Endothelial cell of umbilical vein (primary cell): Measurements from ENCODE around the gene RNF217. TPM values are rescaled to one million over a fixed set of nuclear protein-coding genes. Genes with fewer than 3 reads are reported as not detected.

Experiments used
- BruUV-seq: library from RNA; stranded (reverse); fragments of 400-500 nt; replicated peaks from 2 replicates; lab custom pipeline; 2021; lab: Mats Ljungman, UMichigan
- CTCF ChIA-PET: fragments of 300-600, 350-600 bp; sonication (Branson Sonifier 250); formaldehyde crosslinking; loops from one replicate; lab custom pipeline; 2021; ENCODE audit warnings: antibody characterized with exemption, inconsistent platforms; lab: Charles Lee
- POLR2A ChIA-PET: fragments of 300-600, 350-600 bp; sonication (Branson Sonifier 250); formaldehyde crosslinking; loops from one replicate; lab custom pipeline; 2021; ENCODE audit warnings: antibody characterized with exemption, inconsistent platforms; lab: Charles Lee
- DNase-seq: peaks from one replicate; pipeline ENCODE4 v3.0.0-alpha.2; 2011; ENCODE audit warnings: low read depth, low spot score
- FAIRE-seq: peaks from 2 replicates; lab custom pipeline; 2011; peaks lifted over from hg19 to GRCh38; lab: Jason Lieb, UNC
- H2AFZ ChIP-seq: 2 replicates; pipeline ENCODE4 v1.6.0; 2012; ENCODE audit warnings: low read depth, low read length, control low read depth, inconsistent platforms
- H3K27ac ChIP-seq: 2 replicates; pipeline ENCODE4 v1.5.1; 2011; ENCODE audit warnings: low read depth, mild to moderate bottlenecking, control low read depth, low read length, moderate library complexity; ENCODE audit not compliant: insufficient read depth
- H3K27me3 ChIP-seq, 2 experiments: 2 replicates each; pipeline versions ENCODE4 v1.6.0 to v1.6.1; 2011; ENCODE audit warnings: low read length in 2 of 2, mixed read lengths in 1 of 2; ENCODE audit not compliant: control insufficient read depth in 2 of 2, insufficient read depth in 2 of 2
- H3K36me3 ChIP-seq, 2 experiments: 2 replicates in 1 of 2; 3 replicates in 1 of 2; pipeline ENCODE4 v1.5.1; 2011; ENCODE audit warnings: low read length in 2 of 2, mild to moderate bottlenecking in 1 of 2, moderate library complexity in 1 of 2; ENCODE audit not compliant: control insufficient read depth in 2 of 2, insufficient read depth in 2 of 2; ENCODE audit errors: extremely low read depth in 1 of 2
- H3K4me1 ChIP-seq: 3 replicates; pipeline ENCODE4 v1.5.1; 2011; ENCODE audit warnings: mild to moderate bottlenecking, low read length; ENCODE audit not compliant: control insufficient read depth, insufficient read depth; ENCODE audit errors: extremely low read depth
- H3K4me2 ChIP-seq: 2 replicates; pipeline ENCODE4 v1.6.1; 2011; ENCODE audit warnings: low read length, control low read depth, mixed read lengths; ENCODE audit not compliant: insufficient read depth
- H3K4me3 ChIP-seq, 3 experiments: fragments of 200-600 bp in 1 of 3; sonication (generic), shearing (Covaris generic) in 1 of 3; replicated peaks in 1 of 3; 2 replicates each; pipeline ENCODE4 v1.5.1; 2011 to 2016; ENCODE audit warnings: control low read depth in 3 of 3, low read length in 3 of 3, mild to moderate bottlenecking in 2 of 3, inconsistent platforms in 1 of 3, low read depth in 1 of 3, moderate library complexity in 1 of 3; ENCODE audit not compliant: insufficient read depth in 1 of 3
- H3K79me2 ChIP-seq: 2 replicates; pipeline ENCODE4 v1.6.0; 2012; ENCODE audit warnings: low read length, inconsistent platforms; ENCODE audit not compliant: control insufficient read depth, insufficient read depth
- H3K9ac ChIP-seq: replicated peaks from 2 replicates; pipeline ENCODE3; 2011; ENCODE audit warnings: low read length, control low read depth; ENCODE audit not compliant: insufficient read depth; ENCODE audit errors: extremely low read depth
- H3K9me1 ChIP-seq: replicated peaks from 3 replicates; pipeline ENCODE4 v1.6.0; 2011; ENCODE audit warnings: mild to moderate bottlenecking, low read length; ENCODE audit not compliant: control insufficient read depth, insufficient read depth; ENCODE audit errors: extremely low read depth
- H3K9me3 ChIP-seq: replicated peaks from 2 replicates; pipeline ENCODE4 v1.5.1; 2012; ENCODE audit warnings: low read length, inconsistent platforms; ENCODE audit not compliant: control insufficient read depth, insufficient read depth
- H4K20me1 ChIP-seq: replicated peaks from 2 replicates; pipeline ENCODE3; 2011; ENCODE audit warnings: mild to moderate bottlenecking, low read length; ENCODE audit not compliant: control insufficient read depth, insufficient read depth; ENCODE audit errors: extremely low read depth
- CTCF ChIP-seq, 2 donors: IDR thresholded peaks; 1 replicate in 1 of 2; 2 replicates in 1 of 2; pipeline ENCODE4 v1.5.1; 2011; ENCODE audit warnings: low read length in 2 of 2, mild to moderate bottlenecking in 2 of 2, moderate library complexity in 2 of 2, control low read depth in 1 of 2, inconsistent platforms in 1 of 2, low read depth in 1 of 2; ENCODE audit not compliant: insufficient read depth in 1 of 2; ENCODE audit errors: extremely low read depth in 1 of 2
- EZH2 ChIP-seq: IDR thresholded peaks from 2 replicates; pipeline ENCODE4 v1.6.1; 2012; ENCODE audit warnings: borderline replicate concordance, low read depth, mild to moderate bottlenecking, moderate library complexity, low read length, inconsistent platforms; ENCODE audit not compliant: severe bottlenecking
- FOS ChIP-seq: IDR thresholded peaks from 2 replicates; pipeline ENCODE4 v1.6.1; 2011; ENCODE audit warnings: mild to moderate bottlenecking, low read length, moderate library complexity, borderline replicate concordance; ENCODE audit not compliant: insufficient read depth
- GATA2 ChIP-seq: IDR thresholded peaks from 2 replicates; pipeline ENCODE4 v1.7.0; 2011; ENCODE audit warnings: low read depth, mild to moderate bottlenecking, moderate library complexity, mixed read lengths, low read length; ENCODE audit not compliant: insufficient read length, insufficient read depth
- JUN ChIP-seq: IDR thresholded peaks from 2 replicates; pipeline ENCODE4 v1.6.1; 2011; ENCODE audit warnings: borderline replicate concordance, low read depth; ENCODE audit not compliant: insufficient read length, insufficient read depth
- MYC ChIP-seq: IDR thresholded peaks from one replicate; pipeline ENCODE4 v1.6.1; 2011; ENCODE audit warnings: mild to moderate bottlenecking, low read depth, low read length
- POLR2A ChIP-seq: IDR thresholded peaks from 2 replicates; pipeline ENCODE4 v1.6.1; 2012; ENCODE audit warnings: low read depth, mild to moderate bottlenecking, control low read depth, low read length
- POLR2AphosphoS5 ChIP-seq: IDR thresholded peaks from 2 replicates; pipeline ENCODE4 v1.6.1; 2012; ENCODE audit warnings: low read depth, mild to moderate bottlenecking, control low read depth, low read length, moderate library complexity; ENCODE audit not compliant: insufficient read depth
- dilution Hi-C: fragments of 300-500 bp; cut with MboI; formaldehyde crosslinking; loops from one replicate; pipeline ENCODE4 v1.15.0; 2019; ENCODE audit warnings: low sequenced_read_pairs; ENCODE audit not compliant: extremely low pct_ligation_motif_present
- intact Hi-C: fragments of 100-400 bp; cut with micrococcal nuclease; formaldehyde crosslinking; loops from one replicate; pipeline ENCODE4 v1.10.0; 2022
- polyA plus RNA-seq, 4 experiments: library from polyadenylated mRNA; depleted of rRNA in 3 of 4; stranded (reverse) in 3 of 4; unstranded in 1 of 4; fragments of >200 nt; gene quantifications; 2 replicates each; pipeline versions ENCODE4 v1.2.1 to v1.2.3, GENCODE V29; 2011 to 2012; ENCODE audit warnings: missing spikeins in 1 of 4
- total RNA-seq: library from RNA; stranded (reverse); gene quantifications from 2 replicates; pipeline ENCODE4 v1.2.3, GENCODE V29; 2021
- TF ChIP-seq, protein P1 (sequence below): IDR thresholded peaks from 2 replicates; pipeline ENCODE4 v1.6.1; 2011; ENCODE audit not compliant: insufficient read depth, insufficient read length

RNF217 gene
- total and polyA plus RNA-seq, 2 donors (not counting 3 experiments of a cell fraction or from before 2014, with no cell fraction given), result 8.8 to 32.5 TPM

DNA sequence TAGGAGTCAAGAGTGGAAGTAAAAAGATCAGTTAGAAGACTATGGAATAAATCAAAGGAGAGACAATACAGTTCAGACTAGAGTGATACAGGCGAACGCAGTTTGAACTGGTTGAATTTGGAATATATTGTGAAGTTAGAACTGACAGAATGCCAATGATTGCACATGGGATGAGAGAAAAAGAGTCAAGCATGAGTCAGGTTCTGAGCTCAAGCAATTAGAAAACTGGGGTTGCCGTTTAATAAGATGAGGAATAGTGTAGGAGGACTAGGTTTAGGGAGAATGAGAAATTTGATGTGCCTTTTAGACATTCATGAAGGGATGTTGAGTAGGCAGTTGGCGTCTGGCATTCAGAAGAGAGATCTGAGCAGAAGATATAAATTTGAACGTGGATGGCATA is 8.0 kb downstream of the RNF217 start:
- H3K4me3 ChIP-seq, result no peak overlapping the region
- no peaks in the 10 kb centered on the region for H3K9me3 ChIP-seq
- DNase-seq (no peak), FAIRE-seq (no peak)
- H3K9me1 ChIP-seq, result no peaks in the 10 kb centered on the region
- TF ChIP-seq FOS, result no peak
- TF ChIP-seq GATA2, result no peak
- TF ChIP-seq EZH2, result no peak
- no peak for TF ChIP-seq POLR2AphosphoS5
- TF ChIP-seq CTCF (IDR thresholded peaks at IDR 0.05; ENCODE audit: extremely low read depth in 1 of 2, insufficient read depth in 1 of 2, low read depth in 1 of 2, low read length in 2 of 2), result no peak
- TF ChIP-seq MYC, result no peak
- TF ChIP-seq JUN, result no peak
- TF ChIP-seq, protein P1, sequence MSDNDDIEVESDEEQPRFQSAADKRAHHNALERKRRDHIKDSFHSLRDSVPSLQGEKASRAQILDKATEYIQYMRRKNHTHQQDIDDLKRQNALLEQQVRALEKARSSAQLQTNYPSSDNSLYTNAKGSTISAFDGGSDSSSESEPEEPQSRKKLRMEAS, result no peak
- no peak for TF ChIP-seq POLR2A
- H3K27me3 ChIP-seq, result no peaks in the 10 kb centered on the region
- ChIA-PET CTCF (no interaction called here), POLR2A (no interaction called here)
- H2AFZ ChIP-seq, result no peak overlapping the region
- H3K27ac ChIP-seq, result no peak overlapping the region
- intact Hi-C loops (no loop called here), dilution Hi-C loops (no loop called here)
- peaks cover 25% of the 10 kb centered on the region for H3K4me1 ChIP-seq
- BruUV-seq, result no TSS peak
- no peak overlapping the region for H3K4me2 ChIP-seq
- no peak overlapping the region for H3K9ac ChIP-seq
- H3K79me2 ChIP-seq, result peaks cover 68% of the 10 kb centered on the region
- peaks cover 0 to 7% of the 10 kb centered on the region in 2 experiments for H3K36me3 ChIP-seq
- H4K20me1 ChIP-seq, result no peaks in the 10 kb centered on the region
